Upper lobe of left lung (tissue), 4 donors: ENCODE results near the gene GAS2L3.

Experiments used
- EP300 ChIP-seq, 4 donors: sonication (generic); formaldehyde crosslinking; IDR thresholded peaks; one replicate each; pipeline ENCODE4 v1.5.1; 2017; ENCODE audit warnings: antibody characterized with exemption in 4 of 4, control low read depth in 2 of 4
- POLR2A ChIP-seq, 4 donors: fragments of 450-650 bp; IDR thresholded peaks; one replicate each; pipeline ENCODE4 v1.5.1; 2016 to 2017; ENCODE audit warnings: antibody characterized with exemption in 4 of 4, mild to moderate bottlenecking in 2 of 4
- POLR2AphosphoS5 ChIP-seq, 2 donors: sonication (generic); formaldehyde crosslinking; IDR thresholded peaks; one replicate each; pipeline ENCODE4 v1.5.1; 2017; ENCODE audit warnings: antibody characterized with exemption in 2 of 2
- TF ChIP-seq, protein P1 (sequence below), 6 experiments: fragments of 450-650 bp in 4 of 6; fragments of 200-600 bp in 2 of 6; sonication (generic) in 2 of 6; IDR thresholded peaks; one replicate each; pipeline ENCODE4 v1.5.1; 2016 to 2019; ENCODE audit warnings: antibody characterized with exemption in 6 of 6

DNA sequence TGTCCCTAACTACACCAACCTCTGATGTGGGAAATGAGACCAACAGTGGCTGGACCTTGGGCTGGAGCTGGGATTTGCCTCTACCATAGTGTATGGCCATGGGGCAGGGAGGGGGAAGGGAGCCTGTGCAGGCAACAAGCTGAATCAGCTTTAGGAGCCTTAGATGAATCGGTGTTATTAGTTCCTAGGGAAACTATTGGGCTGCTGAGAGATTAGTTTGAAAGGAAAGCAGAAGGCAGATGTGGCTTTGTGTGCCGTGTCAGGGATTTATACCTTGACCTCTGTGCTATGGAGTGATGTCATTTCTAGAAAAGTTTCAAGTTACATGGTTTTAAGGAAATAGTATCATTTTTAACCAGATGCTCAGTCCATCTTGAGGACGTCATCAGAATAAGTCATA is 19.5 kb upstream of the GAS2L3 start:
- TF ChIP-seq, protein P1, sequence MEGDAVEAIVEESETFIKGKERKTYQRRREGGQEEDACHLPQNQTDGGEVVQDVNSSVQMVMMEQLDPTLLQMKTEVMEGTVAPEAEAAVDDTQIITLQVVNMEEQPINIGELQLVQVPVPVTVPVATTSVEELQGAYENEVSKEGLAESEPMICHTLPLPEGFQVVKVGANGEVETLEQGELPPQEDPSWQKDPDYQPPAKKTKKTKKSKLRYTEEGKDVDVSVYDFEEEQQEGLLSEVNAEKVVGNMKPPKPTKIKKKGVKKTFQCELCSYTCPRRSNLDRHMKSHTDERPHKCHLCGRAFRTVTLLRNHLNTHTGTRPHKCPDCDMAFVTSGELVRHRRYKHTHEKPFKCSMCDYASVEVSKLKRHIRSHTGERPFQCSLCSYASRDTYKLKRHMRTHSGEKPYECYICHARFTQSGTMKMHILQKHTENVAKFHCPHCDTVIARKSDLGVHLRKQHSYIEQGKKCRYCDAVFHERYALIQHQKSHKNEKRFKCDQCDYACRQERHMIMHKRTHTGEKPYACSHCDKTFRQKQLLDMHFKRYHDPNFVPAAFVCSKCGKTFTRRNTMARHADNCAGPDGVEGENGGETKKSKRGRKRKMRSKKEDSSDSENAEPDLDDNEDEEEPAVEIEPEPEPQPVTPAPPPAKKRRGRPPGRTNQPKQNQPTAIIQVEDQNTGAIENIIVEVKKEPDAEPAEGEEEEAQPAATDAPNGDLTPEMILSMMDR (IDR thresholded peaks at IDR 0.05), result no peak
- TF ChIP-seq POLR2A (IDR thresholded peaks at IDR 0.05) (no peak), POLR2AphosphoS5 (IDR thresholded peaks at IDR 0.05) (no peak), EP300 (IDR thresholded peaks at IDR 0.05) (no peak)
